Neural crest cell (in vitro differentiated cells): Measurements from ENCODE around the gene CHFR. TPM values are rescaled to one million over a fixed set of nuclear protein-coding genes. Genes with fewer than 3 reads are reported as not detected.

Source experiments
- DNase-seq: peaks from one replicate; pipeline ENCODE4 v3.0.0; 2021; ENCODE audit warnings: low read depth, mixed read lengths, low spot score
- H3K27ac Mint-ChIP-seq: one replicate; pipeline ENCODE4 v1.8.0; 2021; ENCODE audit warnings: mild to moderate bottlenecking, mixed read lengths; ENCODE audit not compliant: unreplicated experiment
- H3K27me3 Mint-ChIP-seq: 2 replicates; pipeline ENCODE4 v1.8.0; 2021; ENCODE audit warnings: low read depth, mild to moderate bottlenecking, mixed read lengths
- H3K36me3 Mint-ChIP-seq: 2 replicates; pipeline ENCODE4 v1.8.0; 2021; ENCODE audit warnings: low read depth, mild to moderate bottlenecking, mixed read lengths
- H3K4me1 Mint-ChIP-seq: 2 replicates; pipeline ENCODE4 v1.8.0; 2021; ENCODE audit warnings: mixed read lengths
- H3K4me3 Mint-ChIP-seq: one replicate; pipeline ENCODE4 v1.8.0; 2021; ENCODE audit warnings: mild to moderate bottlenecking, mixed read lengths
- H3K9me3 Mint-ChIP-seq: 2 replicates; pipeline ENCODE4 v1.8.0; 2021; ENCODE audit warnings: mixed read lengths
- CTCF ChIP-seq: fragments of 200-600 bp; sonication (generic); conservative IDR thresholded peaks from 2 replicates; pipeline ENCODE4 v1.5.0; 2021; ENCODE audit warnings: antibody characterized with exemption, mild to moderate bottlenecking
- total RNA-seq: library from RNA; stranded (reverse); gene quantifications from 2 replicates; pipeline ENCODE4 v1.2.1, GENCODE V29; 2021

The CHFR gene
- total RNA-seq, 1 donor from 2014 or later = 39.9 TPM

- Mint-ChIP-seq H3K4me3 (no peak overlapping the region), H3K36me3 (peaks cover 34% of the 10 kb centered on the region)
Measured at GRCh38 chr12:132787877-132788276, 99.5 kb downstream of the CHFR start.

GRCh38 chr12:132786192-132786591 is 101.2 kb downstream of the CHFR start:
- Mint-ChIP-seq H3K36me3 (peaks cover 30% of the 10 kb centered on the region), H3K9me3 (no peaks in the 10 kb centered on the region), H3K4me3 (no peak overlapping the region), H3K4me1 (no peaks in the 10 kb centered on the region), H3K27me3 (no peaks in the 10 kb centered on the region), H3K27ac (no peak overlapping the region)
- no peak for TF ChIP-seq CTCF
- no peak for DNase-seq

More at GRCh38 chr12:132787877-132788276, 99.5 kb downstream of the CHFR start:
- H3K9me3 Mint-ChIP-seq = no peaks in the 10 kb centered on the region
- TF ChIP-seq CTCF = no peak
- DNase-seq = no peak
- no peaks in the 10 kb centered on the region for H3K27me3 Mint-ChIP-seq
- H3K4me1 Mint-ChIP-seq = no peaks in the 10 kb centered on the region
- peak overlapping the region; percentile 89 for H3K27ac Mint-ChIP-seq

GRCh38 chr12:132784580-132784979 is 102.8 kb downstream of the CHFR start:
- no peak for DNase-seq
- TF ChIP-seq CTCF = no peak
- H3K36me3 Mint-ChIP-seq = peaks cover 35% of the 10 kb centered on the region
- H3K4me3 Mint-ChIP-seq = no peak overlapping the region
- no peaks in the 10 kb centered on the region for H3K27me3 Mint-ChIP-seq
- H3K9me3 Mint-ChIP-seq = no peaks in the 10 kb centered on the region
- H3K27ac Mint-ChIP-seq = peak overlapping the region; percentile 55
- no peaks in the 10 kb centered on the region for H3K4me1 Mint-ChIP-seq

GRCh38 chr12:132783917-132784531 is 103.4 kb downstream of the CHFR start:
- Mint-ChIP-seq H3K9me3 (no peaks in the 10 kb centered on the region), H3K36me3 (peaks cover 32% of the 10 kb centered on the region), H3K4me3 (no peak overlapping the region), H3K4me1 (no peaks in the 10 kb centered on the region), H3K27me3 (no peaks in the 10 kb centered on the region), H3K27ac (no peak overlapping the region)
- no peak for TF ChIP-seq CTCF
- DNase-seq = no peak

Other genes starting within 250 kb of the CHFR start
- 168 and 174 TPM in 2 replicates for gene POLE, start 200.3 kb downstream of the CHFR start, total RNA-seq
- 31.0 and 33.5 TPM in 2 replicates for gene PXMP2, start 200.0 kb downstream of the CHFR start, total RNA-seq
- gene PGAM5, start 176.8 kb downstream of the CHFR start, total RNA-seq = 61.5 and 61.8 TPM in 2 replicates
- gene ANKLE2, start 125.8 kb downstream of the CHFR start, total RNA-seq = 93.4 and 100 TPM in 2 replicates
- gene GOLGA3, start 58.7 kb downstream of the CHFR start, total RNA-seq = 33.4 and 35.6 TPM in 2 replicates
- 19.6 and 22.3 TPM in 2 replicates for gene ZNF605, start 68.7 kb upstream of the CHFR start, total RNA-seq
- 12.9 and 13.5 TPM in 2 replicates for gene ZNF26, start 98.8 kb upstream of the CHFR start, total RNA-seq
- 59.7 and 63.4 TPM in 2 replicates for gene ZNF84, start 149.9 kb upstream of the CHFR start, total RNA-seq
- gene ZNF140, start 193.3 kb upstream of the CHFR start, total RNA-seq = 19.6 and 19.9 TPM in 2 replicates
- gene ZNF891, start 242.7 kb upstream of the CHFR start, total RNA-seq = 3.9 and 4.2 TPM in 2 replicates
- gene ZNF10, start 243.0 kb upstream of the CHFR start, total RNA-seq = 14.7 and 19.0 TPM in 2 replicates